Measurements from ENCODE around the gene SYNJ1. TPM values are rescaled to one million over a fixed set of nuclear protein-coding genes. Genes with fewer than 3 reads are reported as not detected.
A peak's percentile ranks its signal among the peaks of the same experiment; 100 is the strongest.

SYNJ1 gene
- total and polyA plus RNA-seq, 2 experiments from 2014 or later = 1.4 to 4.2 TPM

- Histone ChIP-seq H3K36me3 (ENCODE audit: insufficient read depth) (peaks cover 21% of the 10 kb centered on the region; the same call in 1 of the 2 replicates), H3K9me2 (ENCODE audit: insufficient read depth) (no peaks in the 10 kb centered on the region), H3K4me1 (ENCODE audit: insufficient read depth) (peaks cover 38% of the 10 kb centered on the region), H3F3A (replicated peaks; ENCODE audit: low read depth) (peaks cover 30% of the 10 kb centered on the region), H2AFZ (no peak overlapping the region), H3K4me2 (no peak overlapping the region), H3K4me3 (no peak overlapping the region), H3K79me2 (replicated peaks; ENCODE audit: insufficient read depth) (peaks cover 24% of the 10 kb centered on the region), H3K27me3 (ENCODE audit: insufficient read depth) (no peaks in the 10 kb centered on the region), H3K27ac (ENCODE audit: low read depth) (no peak overlapping the region), H4K20me1 (replicated peaks; ENCODE audit: insufficient read depth) (peaks cover 5% of the 10 kb centered on the region)
- no peak overlapping the region for H3K4me3 Mint-ChIP-seq
- H3K36me3 Mint-ChIP-seq (ENCODE audit: low read depth) = peaks cover 56% of the 10 kb centered on the region
- H3K27me3 Mint-ChIP-seq (ENCODE audit: insufficient read depth, low read depth, poor library complexity) = peaks cover 9% of the 10 kb centered on the region
- no peak for ATAC-seq
- TF ChIP-seq STAT1 (IDR thresholded peaks at IDR 0.05; ENCODE audit: unreplicated experiment) (no peak), EZH2 (IDR thresholded peaks at IDR 0.05; ENCODE audit: low read depth, unreplicated experiment) (no peak), ZNF331 (CRISPR knock-in tag; IDR thresholded peaks at IDR 0.05; ENCODE audit: low read depth) (no peak)
- H3K9me3 Mint-ChIP-seq = no peaks in the 10 kb centered on the region
- H3K4me1 Mint-ChIP-seq = peaks cover 31% of the 10 kb centered on the region
- H3K27ac Mint-ChIP-seq = no peak overlapping the region
- DNase-seq (ENCODE audit: low spot score) = no peak
Measured at GRCh38 chr21:32608851-32609250, 119.0 kb downstream of the SYNJ1 start.

- ATAC-seq = no peak
- H3K4me1 ChIP-seq (ENCODE audit: insufficient read depth) = peaks cover 48% of the 10 kb centered on the region
- H3K36me3 ChIP-seq (ENCODE audit: insufficient read depth) = peaks cover 41% of the 10 kb centered on the region
- Mint-ChIP-seq H3K4me3 (peak overlapping the region; percentile 11; the same call in 1 of the 3 replicates), H3K4me1 (peaks cover 55% of the 10 kb centered on the region), H3K36me3 (ENCODE audit: low read depth) (peaks cover 85% of the 10 kb centered on the region), H3K27me3 (ENCODE audit: insufficient read depth, low read depth, poor library complexity) (peaks cover 10% of the 10 kb centered on the region), H3K27ac (peak overlapping the region; percentile 96), H3K9me3 (no peaks in the 10 kb centered on the region)
- H3K27ac ChIP-seq (ENCODE audit: low read depth) = peak overlapping the region; percentile 95
- H3F3A ChIP-seq (replicated peaks; ENCODE audit: low read depth) = peaks cover 36% of the 10 kb centered on the region
- no peak overlapping the region for H2AFZ ChIP-seq
- TF ChIP-seq, protein P1, sequence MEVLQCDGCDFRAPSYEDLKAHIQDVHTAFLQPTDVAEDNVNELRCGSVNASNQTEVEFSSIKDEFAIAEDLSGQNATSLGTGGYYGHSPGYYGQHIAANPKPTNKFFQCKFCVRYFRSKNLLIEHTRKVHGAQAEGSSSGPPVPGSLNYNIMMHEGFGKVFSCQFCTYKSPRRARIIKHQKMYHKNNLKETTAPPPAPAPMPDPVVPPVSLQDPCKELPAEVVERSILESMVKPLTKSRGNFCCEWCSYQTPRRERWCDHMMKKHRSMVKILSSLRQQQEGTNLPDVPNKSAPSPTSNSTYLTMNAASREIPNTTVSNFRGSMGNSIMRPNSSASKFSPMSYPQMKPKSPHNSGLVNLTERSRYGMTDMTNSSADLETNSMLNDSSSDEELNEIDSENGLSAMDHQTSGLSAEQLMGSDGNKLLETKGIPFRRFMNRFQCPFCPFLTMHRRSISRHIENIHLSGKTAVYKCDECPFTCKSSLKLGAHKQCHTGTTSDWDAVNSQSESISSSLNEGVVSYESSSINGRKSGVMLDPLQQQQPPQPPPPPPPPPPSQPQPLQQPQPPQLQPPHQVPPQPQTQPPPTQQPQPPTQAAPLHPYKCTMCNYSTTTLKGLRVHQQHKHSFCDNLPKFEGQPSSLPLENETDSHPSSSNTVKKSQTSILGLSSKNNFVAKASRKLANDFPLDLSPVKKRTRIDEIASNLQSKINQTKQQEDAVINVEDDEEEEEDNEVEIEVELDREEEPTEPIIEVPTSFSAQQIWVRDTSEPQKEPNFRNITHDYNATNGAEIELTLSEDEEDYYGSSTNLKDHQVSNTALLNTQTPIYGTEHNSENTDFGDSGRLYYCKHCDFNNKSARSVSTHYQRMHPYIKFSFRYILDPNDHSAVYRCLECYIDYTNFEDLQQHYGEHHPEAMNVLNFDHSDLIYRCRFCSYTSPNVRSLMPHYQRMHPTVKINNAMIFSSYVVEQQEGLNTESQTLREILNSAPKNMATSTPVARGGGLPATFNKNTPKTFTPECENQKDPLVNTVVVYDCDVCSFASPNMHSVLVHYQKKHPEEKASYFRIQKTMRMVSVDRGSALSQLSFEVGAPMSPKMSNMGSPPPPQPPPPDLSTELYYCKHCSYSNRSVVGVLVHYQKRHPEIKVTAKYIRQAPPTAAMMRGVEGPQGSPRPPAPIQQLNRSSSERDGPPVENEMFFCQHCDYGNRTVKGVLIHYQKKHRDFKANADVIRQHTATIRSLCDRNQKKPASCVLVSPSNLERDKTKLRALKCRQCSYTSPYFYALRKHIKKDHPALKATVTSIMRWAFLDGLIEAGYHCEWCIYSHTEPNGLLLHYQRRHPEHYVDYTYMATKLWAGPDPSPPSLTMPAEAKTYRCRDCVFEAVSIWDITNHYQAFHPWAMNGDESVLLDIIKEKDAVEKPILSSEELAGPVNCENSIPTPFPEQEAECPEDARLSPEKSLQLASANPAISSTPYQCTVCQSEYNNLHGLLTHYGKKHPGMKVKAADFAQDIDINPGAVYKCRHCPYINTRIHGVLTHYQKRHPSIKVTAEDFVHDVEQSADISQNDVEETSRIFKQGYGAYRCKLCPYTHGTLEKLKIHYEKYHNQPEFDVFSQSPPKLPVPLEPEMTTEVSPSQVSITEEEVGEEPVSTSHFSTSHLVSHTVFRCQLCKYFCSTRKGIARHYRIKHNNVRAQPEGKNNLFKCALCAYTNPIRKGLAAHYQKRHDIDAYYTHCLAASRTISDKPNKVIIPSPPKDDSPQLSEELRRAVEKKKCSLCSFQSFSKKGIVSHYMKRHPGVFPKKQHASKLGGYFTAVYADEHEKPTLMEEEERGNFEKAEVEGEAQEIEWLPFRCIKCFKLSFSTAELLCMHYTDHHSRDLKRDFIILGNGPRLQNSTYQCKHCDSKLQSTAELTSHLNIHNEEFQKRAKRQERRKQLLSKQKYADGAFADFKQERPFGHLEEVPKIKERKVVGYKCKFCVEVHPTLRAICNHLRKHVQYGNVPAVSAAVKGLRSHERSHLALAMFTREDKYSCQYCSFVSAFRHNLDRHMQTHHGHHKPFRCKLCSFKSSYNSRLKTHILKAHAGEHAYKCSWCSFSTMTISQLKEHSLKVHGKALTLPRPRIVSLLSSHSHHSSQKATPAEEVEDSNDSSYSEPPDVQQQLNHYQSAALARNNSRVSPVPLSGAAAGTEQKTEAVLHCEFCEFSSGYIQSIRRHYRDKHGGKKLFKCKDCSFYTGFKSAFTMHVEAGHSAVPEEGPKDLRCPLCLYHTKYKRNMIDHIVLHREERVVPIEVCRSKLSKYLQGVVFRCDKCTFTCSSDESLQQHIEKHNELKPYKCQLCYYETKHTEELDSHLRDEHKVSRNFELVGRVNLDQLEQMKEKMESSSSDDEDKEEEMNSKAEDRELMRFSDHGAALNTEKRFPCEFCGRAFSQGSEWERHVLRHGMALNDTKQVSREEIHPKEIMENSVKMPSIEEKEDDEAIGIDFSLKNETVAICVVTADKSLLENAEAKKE (CRISPR knock-in tag; IDR thresholded peaks at IDR 0.05) = no peak
- TF ChIP-seq ZNF114 (CRISPR knock-in tag; IDR thresholded peaks at IDR 0.05) (no peak), ETS1 (IDR thresholded peaks at IDR 0.05) (no peak), ZNF331 (CRISPR knock-in tag; IDR thresholded peaks at IDR 0.05; ENCODE audit: low read depth) (no peak), POLR2AphosphoS5 (IDR thresholded peaks at IDR 0.05; ENCODE audit: low read depth) (no peak)
- H3K4me3 ChIP-seq = no peak overlapping the region
- H4K20me1 ChIP-seq (replicated peaks; ENCODE audit: insufficient read depth) = peaks cover 8% of the 10 kb centered on the region
- no peak for DNase-seq (ENCODE audit: low spot score)
- no peaks in the 10 kb centered on the region for H3K27me3 ChIP-seq (ENCODE audit: insufficient read depth)
- no peaks in the 10 kb centered on the region for H3K9me2 ChIP-seq (ENCODE audit: insufficient read depth)
- peaks cover 19% of the 10 kb centered on the region for H3K79me2 ChIP-seq (replicated peaks; ENCODE audit: insufficient read depth)
- H3K4me2 ChIP-seq = peak overlapping the region; percentile 66
Measured at GRCh38 chr21:32605469-32605868, 122.3 kb downstream of the SYNJ1 start.
